MCF 10A (cell line): ENCODE data around the gene DPH3. TPM values are rescaled to one million over a fixed set of nuclear protein-coding genes. Genes with fewer than 3 reads are reported as not detected.

Source experiments
- BruUV-seq: library from RNA; stranded (reverse); fragments of 400-500 nt; replicated peaks from 2 replicates; lab custom pipeline; 2021; lab: Mats Ljungman, UMichigan
- CTCF ChIA-PET: fragments of 300-600 bp; sonication (Branson Sonifier 250); formaldehyde crosslinking; extraction: SDS; loops from one replicate; lab custom pipeline; 2021; ENCODE audit warnings: antibody characterized with exemption, inconsistent platforms; lab: Yijun Ruan, JAX
- POLR2A ChIA-PET: fragments of 300-600, 350-650 bp; sonication (Branson Sonifier 250); formaldehyde crosslinking; extraction: SDS; loops from one replicate; lab custom pipeline; 2020; ENCODE audit warnings: antibody characterized with exemption, inconsistent platforms; lab: Yijun Ruan, JAX
- DNase-seq: peaks from one replicate; pipeline ENCODE4 v3.0.0-alpha.2; 2018; ENCODE audit not compliant: unreplicated experiment
- H3K27ac Mint-ChIP-seq: one replicate; pipeline ENCODE4 v1.8.0; 2022; ENCODE audit warnings: mild to moderate bottlenecking, low read depth, mixed read lengths; ENCODE audit not compliant: unreplicated experiment
- H3K27me3 Mint-ChIP-seq: one replicate; pipeline ENCODE4 v1.8.0; 2022; ENCODE audit warnings: mixed read lengths; ENCODE audit not compliant: insufficient read depth, unreplicated experiment
- H3K36me3 Mint-ChIP-seq: one replicate; pipeline ENCODE4 v1.8.0; 2022; ENCODE audit warnings: mild to moderate bottlenecking, moderate library complexity, mixed read lengths; ENCODE audit not compliant: insufficient read depth, unreplicated experiment
- H3K4me1 Mint-ChIP-seq: one replicate; pipeline ENCODE4 v1.8.0; 2022; ENCODE audit warnings: mixed read lengths; ENCODE audit not compliant: insufficient read depth, unreplicated experiment
- H3K4me3 Mint-ChIP-seq: one replicate; pipeline ENCODE4 v1.8.0; 2022; ENCODE audit warnings: mild to moderate bottlenecking, moderate library complexity, mixed read lengths; ENCODE audit not compliant: unreplicated experiment
- H3K9me3 Mint-ChIP-seq: one replicate; pipeline ENCODE4 v1.8.0; 2022; ENCODE audit warnings: mixed read lengths; ENCODE audit not compliant: unreplicated experiment
- CTCF ChIP-seq: fragments of 200-600 bp; IDR thresholded peaks from one replicate; pipeline ENCODE4 v1.8.0; 2022; ENCODE audit warnings: antibody characterized with exemption, mild to moderate bottlenecking; ENCODE audit not compliant: unreplicated experiment
- intact Hi-C: fragments of 100-400 bp; cut with micrococcal nuclease; formaldehyde crosslinking; loops from 2 replicates; pipeline ENCODE4 v1.14.1; 2022
- total RNA-seq: library from RNA; stranded (reverse); gene quantifications from 2 replicates; pipeline ENCODE4 v1.2.3, GENCODE V29; 2022

The DPH3 gene
- total RNA-seq, 1 experiment from 2014 or later = 30.5 TPM

DNA sequence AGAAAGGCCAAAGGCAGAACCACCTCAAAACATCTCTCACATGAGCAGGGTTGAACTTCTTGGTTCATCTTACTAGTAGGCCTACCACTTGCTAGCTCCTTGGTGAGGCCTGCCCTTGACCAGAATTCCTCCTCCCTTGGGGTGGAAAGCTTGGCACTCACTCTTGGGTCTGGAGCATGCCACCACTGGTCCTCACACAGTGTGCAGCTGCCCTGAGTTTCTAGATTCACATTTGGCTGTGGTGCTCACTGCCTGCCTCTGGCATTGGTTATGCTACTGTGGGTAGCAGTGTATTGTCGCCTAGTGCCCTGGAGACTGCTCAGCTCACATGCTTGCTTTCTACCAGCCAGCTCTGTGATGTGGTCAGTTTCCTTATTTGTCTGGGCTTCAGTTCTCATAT, 23.9 kb upstream of the DPH3 start:
- no TSS peak for BruUV-seq
- no peaks in the 10 kb centered on the region for H3K4me1 Mint-ChIP-seq
- peaks cover 34% of the 10 kb centered on the region for H3K36me3 Mint-ChIP-seq
- no peak for TF ChIP-seq CTCF
- H3K4me3 Mint-ChIP-seq = no peak overlapping the region
- POLR2A ChIA-PET = no interaction called here
- no peaks in the 10 kb centered on the region for H3K27me3 Mint-ChIP-seq
- H3K9me3 Mint-ChIP-seq = no peaks in the 10 kb centered on the region
- no peak overlapping the region for H3K27ac Mint-ChIP-seq
- no peak for DNase-seq
- intact Hi-C loops = no loop called here
- CTCF ChIA-PET = interaction anchor here (0.6 to 5.7 kb wide), 14 partner anchors 10 to 1127 kb away, joined by 3 to 111 read pairs (median 4); no protein-coding TSS in a partner anchor

- intact Hi-C loops = no loop called here
- Mint-ChIP-seq H3K27ac (no peak overlapping the region), H3K4me1 (no peaks in the 10 kb centered on the region), H3K27me3 (no peaks in the 10 kb centered on the region), H3K4me3 (no peak overlapping the region), H3K9me3 (no peaks in the 10 kb centered on the region), H3K36me3 (peaks cover 37% of the 10 kb centered on the region)
- no peak for DNase-seq
- no TSS peak for BruUV-seq
- ChIA-PET POLR2A (interaction anchor here (0.6 kb wide), 1 partner anchor 17 kb away, joined by 3 read pairs; no protein-coding TSS in a partner anchor), CTCF (interaction anchor here (0.6 to 2.9 kb wide), 3 partner anchors 18 to 671 kb away, joined by 3 to 19 read pairs (median 4); no protein-coding TSS in a partner anchor)
- TF ChIP-seq CTCF = no peak
Measured at GRCh38 chr3:16286751-16287543, 22.2 kb upstream of the DPH3 start.

GRCh38 chr3:16286161-16286560, 21.4 kb upstream of the DPH3 start:
- Mint-ChIP-seq H3K27ac (no peak overlapping the region), H3K4me1 (no peaks in the 10 kb centered on the region), H3K36me3 (peaks cover 44% of the 10 kb centered on the region), H3K4me3 (no peak overlapping the region), H3K9me3 (no peaks in the 10 kb centered on the region), H3K27me3 (no peaks in the 10 kb centered on the region)
- DNase-seq = no peak
- intact Hi-C loops = no loop called here
- ChIA-PET CTCF (interaction anchor here (1.2 to 2.9 kb wide), 2 partner anchors 17 to 264 kb away, joined by 4 to 19 read pairs; no protein-coding TSS in a partner anchor), POLR2A (no interaction called here)
- no TSS peak for BruUV-seq
- TF ChIP-seq CTCF = no peak

DNA sequence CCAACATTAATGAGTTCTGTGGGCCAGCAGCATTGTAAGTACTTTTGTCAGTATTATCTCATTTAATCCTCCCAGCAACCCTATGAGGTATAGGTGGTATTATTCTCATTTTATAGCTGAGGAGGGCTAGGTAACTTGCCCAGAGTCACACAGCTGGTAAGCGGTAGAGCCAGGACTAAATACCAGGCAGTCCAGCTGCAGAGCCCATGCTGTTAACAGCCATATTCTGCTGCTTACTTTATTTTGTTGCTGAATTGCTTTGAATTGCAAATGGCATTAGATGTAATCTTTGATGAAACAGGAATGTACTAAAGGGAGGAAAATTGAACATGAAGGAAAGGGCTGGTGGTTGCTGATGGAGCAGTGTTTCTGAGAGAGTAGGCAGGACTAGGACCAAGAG, 19.9 kb upstream of the DPH3 start:
- intact Hi-C loops = no loop called here
- no peaks in the 10 kb centered on the region for H3K4me1 Mint-ChIP-seq
- no peak for DNase-seq
- no peak overlapping the region for H3K27ac Mint-ChIP-seq
- ChIA-PET POLR2A (interaction anchor here (1.0 kb wide), 1 partner anchor 20 kb away, joined by 3 read pairs; the partner anchor contains the start of genes DPH3 and OXNAD1), CTCF (interaction anchor here (1.0 to 2.9 kb wide), 3 partner anchors 10 to 266 kb away, joined by 3 to 19 read pairs (median 3); no protein-coding TSS in a partner anchor)
- no TSS peak for BruUV-seq
- H3K4me3 Mint-ChIP-seq = no peak overlapping the region
- H3K9me3 Mint-ChIP-seq = no peaks in the 10 kb centered on the region
- no peak for TF ChIP-seq CTCF
- H3K36me3 Mint-ChIP-seq = peaks cover 48% of the 10 kb centered on the region
- no peaks in the 10 kb centered on the region for H3K27me3 Mint-ChIP-seq
